HG03097 (cell line): Measurements from ENCODE around the gene RNF212B.
A peak's percentile ranks its signal among the peaks of the same experiment; 100 is the strongest.

Source experiments
- ATAC-seq: cut with Tn5 transposase; IDR thresholded peaks from one replicate; pipeline ENCODE4 v1.9.1; 2021; ENCODE audit not compliant: unreplicated experiment, low FRiP score

RNF212B gene

DNA sequence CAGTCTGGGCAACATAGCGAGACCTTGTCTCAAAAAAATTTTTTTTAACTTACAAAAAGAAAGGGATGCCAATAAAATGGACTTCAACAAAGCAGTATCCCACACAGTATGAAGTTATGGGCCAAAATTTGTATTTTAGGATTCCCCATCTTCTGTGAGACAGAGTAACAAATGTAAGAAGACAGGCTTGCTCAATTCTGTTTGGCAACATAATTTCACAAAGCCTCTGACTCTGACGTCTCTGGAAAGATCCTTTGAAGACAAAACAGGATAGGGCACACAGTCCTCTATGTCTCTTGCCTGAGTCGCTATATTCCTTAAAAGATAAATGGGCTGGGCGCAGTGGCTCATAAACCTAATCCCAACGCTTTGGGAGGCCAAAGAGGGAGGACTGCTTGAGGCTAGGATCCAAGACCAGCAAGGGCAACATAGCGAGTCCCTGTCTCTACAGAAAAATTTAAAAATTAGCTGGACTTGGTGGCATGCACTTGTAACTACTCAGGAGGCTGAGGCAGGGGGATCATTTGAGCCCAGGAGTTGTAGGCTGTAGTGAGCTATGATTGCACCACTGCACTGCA lies 49.3 kb downstream of the RNF212B start:
- no peak for ATAC-seq

DNA sequence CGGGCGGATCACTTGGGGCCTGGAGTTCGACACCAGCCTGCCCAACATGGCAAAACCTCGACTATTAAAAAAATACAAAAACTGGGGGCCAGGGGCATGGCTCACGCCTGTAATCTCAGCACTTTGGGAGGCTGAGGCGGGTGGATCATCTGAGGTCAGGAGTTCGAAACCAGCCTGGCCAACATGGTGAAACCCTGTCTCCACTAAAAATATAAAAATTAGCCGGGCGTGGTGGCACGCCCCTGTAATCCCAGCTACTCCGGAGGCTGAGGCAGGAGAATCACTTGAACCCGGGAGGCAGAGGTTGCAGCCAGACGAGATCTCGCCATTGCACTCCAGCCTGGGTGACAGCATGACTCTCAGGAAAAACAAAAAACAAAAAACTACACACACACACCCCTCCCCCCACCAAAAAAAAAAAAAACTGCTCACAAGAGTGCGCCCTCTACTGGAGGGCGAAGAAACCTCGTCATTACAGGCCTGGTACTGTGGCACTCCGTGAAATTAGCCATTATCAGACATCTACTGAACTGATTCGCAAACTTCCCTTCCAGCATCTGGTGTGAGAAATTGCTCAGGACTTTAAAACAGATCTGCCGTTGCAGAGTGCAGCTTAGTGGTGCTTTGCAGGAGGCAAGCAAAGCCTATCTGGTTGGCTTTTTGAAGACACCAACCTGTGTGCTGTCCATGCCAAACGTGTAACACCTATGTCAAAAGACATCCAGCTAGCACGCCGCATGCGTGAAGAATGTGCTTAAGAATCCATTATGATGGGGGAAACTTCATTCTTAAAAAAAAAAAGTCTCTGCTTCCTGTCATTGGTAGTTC lies 57.2 kb downstream of the RNF212B start:
- ATAC-seq = no peak

DNA sequence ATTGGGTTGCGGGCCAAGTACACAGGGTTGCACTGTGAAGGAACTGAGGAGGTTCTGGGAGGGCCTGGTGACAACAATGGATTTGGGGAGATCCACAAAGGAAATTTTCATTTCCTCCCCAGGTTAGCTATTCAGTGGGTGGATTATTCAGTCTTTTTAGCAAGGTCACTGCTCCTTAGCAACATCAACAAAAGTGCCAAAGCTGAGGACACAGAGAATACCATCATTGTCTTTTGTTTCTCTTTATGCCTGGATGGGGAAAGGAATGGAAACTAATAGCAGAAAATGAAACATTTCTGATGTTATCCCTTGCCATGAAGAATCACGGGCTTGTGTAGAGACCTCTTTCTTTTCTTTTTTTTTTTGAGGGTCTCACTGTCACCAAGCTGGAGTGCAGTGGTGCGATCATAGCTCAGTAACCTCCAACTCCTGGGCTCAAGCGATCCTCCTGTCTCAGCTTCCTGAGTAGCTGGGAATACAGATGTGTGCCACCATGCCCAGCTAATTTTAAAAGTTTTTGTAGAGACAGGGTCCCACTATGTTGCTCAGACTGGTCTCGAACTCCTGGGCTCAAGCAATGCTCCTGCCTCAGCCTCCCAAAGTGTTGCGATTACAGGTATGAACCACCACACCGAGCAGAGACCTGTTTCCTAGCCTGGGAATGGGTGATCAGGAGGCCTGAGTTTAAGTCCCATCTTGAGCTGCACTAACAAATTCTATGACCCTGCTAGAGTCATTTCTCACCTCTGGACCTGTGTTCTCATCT lies 58.5 kb downstream of the RNF212B start:
- no peak for ATAC-seq

DNA sequence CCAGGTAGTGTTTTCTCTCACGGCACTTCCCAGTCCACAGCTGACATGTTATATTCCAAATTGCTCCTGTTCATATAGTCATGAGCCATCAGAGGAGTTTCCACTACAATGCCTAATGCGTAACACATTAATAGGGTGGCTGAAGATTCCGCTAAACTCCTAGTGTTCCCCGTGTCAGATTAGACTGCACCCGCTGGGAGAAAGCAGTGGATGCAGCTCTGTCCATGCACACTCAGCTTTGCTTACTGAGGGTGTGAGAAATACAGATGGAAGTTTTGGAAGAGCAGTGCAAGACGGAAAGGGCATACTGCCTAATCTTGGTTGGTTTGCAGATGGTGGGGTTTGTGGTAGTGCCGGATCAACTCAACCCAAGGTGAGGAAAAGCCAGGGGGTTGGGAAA lies 59.4 kb downstream of the RNF212B start:
- no peak for ATAC-seq

DNA sequence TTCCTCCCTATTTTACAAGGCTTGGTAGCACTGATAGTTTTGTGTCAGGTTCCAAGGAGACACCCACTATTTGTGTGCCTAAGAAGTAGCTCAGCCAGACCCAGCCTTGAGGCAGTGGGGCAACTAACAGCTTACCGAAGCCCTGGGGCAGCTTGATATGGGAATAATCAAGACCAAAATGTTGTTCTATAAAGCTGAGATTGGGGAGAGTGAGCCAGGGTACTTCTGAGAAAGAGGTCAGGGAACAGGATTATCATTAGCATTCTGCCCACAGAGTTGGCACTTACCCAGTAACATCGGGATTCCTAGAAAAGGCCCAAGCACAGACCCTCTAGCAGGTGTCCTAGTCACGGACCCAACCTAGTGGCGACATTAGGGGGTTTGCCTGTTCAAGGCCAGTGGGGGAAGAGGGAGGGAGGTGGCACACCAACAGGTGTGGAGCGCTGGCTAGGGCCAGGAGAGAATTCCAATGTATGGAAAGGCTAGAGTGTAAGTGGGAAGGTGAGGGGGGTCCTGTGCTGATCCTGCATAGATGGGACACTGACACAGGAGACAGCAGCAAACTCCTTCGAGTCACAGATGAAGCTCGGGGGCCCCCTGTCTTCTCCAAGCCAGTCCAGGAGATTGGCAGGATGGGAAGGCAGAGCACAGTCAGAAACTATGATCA lies 60.0 kb downstream of the RNF212B start:
- no peak for ATAC-seq

DNA sequence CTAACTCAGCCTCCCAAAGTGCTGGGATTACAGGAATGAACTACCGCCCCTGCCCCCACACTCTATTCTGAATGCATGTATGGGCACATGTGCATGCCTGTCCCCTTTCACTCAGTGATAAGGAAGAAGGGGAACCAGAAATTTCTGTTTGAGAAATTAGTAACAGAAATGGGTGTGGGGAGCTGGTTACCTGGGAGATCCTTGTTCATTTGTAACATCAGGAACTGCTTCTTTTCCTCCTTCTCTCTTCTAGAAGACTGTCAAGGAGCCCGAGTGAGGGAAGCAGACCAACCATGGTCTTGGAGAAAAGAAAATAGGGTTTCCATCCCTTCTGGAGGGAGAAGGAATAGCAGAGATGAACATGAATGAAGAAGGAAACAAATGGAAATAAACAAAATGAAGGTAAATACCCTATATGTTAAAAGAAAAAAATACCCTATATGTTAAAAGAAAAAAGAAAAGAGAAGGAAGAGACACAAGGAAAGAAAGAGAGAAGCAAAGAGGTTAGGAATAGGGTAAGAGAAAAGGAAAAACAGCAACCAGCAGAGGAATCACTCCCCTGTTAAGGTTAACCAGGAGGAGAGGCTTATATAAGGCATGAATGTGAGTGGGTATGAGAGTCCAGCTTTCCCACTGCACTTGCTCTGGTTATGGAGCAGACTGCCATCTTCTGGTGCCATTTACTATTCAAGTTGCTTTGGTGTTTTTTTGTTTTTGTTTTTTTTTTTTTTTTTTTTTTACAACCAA lies 61.6 kb downstream of the RNF212B start:
- no peak for ATAC-seq

DNA sequence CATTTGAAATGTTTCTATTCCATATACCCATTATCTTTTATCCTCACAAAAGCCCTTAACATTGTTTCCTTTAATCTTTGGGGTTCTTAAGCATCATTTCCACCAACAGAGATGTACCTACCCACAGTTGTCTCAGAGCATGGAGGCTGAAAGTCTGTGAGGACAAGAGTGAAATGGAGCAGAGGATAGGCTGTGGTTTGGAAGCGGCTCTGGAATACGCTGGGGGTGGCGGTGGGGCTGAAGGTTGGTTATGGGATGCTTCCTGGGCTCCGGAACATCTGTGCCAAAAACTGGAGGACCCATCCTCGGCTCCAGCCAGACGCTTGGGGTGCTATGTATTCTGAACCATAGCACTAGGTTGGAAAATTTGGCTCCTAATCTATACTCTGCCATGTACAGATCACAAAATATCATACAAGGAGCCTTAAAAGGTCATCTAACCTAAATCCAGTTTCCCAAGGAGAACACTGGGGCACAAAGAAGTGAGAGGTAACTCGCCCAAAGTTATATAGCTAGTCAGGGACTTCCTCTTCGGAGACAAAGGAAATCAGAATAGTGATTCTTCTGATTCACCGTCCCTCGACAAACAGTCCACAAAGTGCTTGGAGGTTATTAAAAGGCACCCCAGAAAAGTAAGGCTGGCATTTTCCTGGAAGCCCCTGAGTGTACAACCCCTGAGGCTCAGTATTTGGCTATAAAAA lies 62.4 kb downstream of the RNF212B start:
- no peak for ATAC-seq

DNA sequence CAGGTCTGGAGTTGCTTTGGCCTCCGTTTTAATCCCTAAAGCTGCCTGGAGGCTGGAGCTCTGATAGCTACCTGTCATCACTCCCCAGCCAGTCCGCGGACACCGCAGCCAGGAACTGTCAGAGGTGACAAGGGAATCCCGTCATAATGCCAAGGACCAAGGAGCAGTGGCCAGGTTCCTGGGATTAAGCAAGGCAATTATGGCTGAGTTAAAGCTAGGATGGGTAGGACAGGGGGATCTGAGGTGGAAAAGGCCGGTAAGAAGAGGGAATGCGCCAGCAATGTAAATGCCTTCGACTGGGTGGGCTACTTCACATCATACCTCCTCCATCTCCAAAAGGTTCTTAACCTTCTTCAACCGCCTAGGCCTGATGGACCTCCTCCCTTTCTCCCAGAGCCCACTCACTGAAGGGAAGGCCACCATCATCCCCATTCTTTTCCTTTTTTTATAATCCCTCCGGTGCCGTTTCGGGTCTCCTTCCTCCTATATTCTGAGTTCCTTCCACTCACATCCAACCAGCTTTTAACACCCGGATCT lies 63.0 kb downstream of the RNF212B start:
- no peak for ATAC-seq

DNA sequence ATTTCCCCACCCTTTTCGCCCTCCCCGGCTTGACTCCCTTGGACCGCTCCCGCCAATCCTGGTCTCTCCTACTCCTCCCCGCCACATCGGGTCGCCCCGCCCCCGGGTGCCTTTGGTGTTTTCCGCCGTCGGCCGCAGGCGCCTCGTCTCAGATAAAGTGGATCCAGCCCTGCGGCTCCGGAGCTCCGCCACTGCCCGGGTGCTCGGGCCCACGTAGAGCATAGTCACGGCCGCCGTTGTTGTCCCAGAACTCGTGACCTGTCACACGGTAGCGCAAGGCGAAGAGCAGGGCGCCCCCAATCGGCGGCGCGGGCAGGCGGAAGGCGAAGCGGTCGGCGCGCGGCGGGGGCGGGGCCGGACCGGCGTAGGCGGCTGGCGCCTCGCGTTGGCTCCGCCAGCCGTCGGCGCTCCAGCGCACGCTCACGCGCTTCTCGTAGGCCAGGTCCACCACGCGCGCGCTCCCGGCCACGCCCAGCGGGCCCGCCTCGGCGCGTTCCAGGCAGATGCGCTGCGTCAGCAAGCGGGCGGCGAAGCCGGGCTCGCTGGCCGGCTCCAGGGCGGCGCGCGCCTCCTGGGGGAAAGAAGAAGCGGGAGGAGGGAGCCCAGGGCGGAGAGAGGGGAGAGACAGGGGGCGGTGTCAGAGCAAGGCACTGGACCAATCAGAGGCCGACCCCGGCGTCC lies 63.7 kb downstream of the RNF212B start:
- ATAC-seq = peak; percentile 80

DNA sequence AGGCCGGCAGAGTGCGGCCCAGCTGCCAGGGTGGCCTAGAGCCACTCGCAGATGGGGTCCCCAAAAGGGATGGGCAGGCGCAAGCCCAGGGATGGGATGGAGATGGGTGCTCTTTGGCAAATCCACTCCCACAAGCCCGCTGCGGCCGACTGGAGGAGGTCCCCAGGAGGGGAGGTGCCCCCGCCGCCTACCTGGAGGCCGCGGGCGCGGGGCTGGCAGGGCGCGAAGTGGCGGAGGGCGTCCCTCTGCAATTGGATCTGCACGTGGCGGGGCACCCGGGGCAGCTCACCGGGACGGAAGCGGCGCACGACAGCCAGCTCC lies 64.2 kb downstream of the RNF212B start:
- peak; percentile 12 for ATAC-seq

DNA sequence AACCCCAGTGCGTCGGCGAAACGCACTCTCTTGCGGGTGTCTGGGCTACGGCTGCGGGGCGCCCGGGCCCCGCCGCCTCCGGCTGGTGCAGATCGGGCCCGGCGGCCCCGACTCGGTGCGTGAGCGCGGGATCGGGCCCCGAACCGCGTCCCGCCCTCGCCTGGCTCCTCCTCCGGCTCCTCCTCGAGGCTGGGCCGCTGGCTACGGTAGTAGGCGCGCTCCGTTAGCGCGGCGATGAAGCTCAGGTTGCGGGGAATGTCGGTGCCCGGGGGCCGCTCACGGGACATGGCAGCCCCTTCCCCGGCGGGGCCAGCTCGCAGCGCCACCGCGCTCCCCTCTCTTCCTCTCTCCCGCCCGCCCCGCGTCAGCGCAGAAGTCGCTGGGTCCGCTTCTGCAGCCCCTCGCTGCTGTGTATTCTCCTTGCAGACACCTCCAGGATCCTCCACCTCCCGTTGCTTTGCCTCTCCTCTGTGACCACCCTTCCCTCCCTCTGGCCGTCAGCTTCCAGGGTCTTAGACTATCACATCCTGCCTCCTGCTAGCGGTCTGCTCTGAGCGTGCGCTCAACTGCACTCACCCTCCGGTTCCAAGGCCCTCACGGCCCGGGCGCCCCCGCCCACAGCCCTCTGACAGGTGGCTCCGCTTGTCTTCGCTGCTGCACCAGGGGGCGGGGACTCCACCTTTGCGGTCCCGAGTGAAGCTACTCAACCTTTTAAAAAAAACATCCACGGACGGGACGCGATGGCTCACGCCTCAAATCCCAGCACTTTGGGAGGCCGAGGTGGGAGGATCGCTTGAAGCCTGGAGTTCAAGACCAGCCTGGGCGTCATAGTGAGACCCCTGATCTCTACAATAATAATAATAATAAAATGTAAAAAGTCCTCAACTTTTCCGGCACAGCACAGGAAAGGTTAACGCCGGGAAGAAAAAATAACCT lies 64.8 kb downstream of the RNF212B start, which contains the start of gene PPP1R3E:
Gene PPP1R3E, minus strand, starts transcription at position 570 of the 936 bp plus-strand sequence. Its CDS starts 283 bp downstream, at position 287.
- ATAC-seq = peak; percentile 29

DNA sequence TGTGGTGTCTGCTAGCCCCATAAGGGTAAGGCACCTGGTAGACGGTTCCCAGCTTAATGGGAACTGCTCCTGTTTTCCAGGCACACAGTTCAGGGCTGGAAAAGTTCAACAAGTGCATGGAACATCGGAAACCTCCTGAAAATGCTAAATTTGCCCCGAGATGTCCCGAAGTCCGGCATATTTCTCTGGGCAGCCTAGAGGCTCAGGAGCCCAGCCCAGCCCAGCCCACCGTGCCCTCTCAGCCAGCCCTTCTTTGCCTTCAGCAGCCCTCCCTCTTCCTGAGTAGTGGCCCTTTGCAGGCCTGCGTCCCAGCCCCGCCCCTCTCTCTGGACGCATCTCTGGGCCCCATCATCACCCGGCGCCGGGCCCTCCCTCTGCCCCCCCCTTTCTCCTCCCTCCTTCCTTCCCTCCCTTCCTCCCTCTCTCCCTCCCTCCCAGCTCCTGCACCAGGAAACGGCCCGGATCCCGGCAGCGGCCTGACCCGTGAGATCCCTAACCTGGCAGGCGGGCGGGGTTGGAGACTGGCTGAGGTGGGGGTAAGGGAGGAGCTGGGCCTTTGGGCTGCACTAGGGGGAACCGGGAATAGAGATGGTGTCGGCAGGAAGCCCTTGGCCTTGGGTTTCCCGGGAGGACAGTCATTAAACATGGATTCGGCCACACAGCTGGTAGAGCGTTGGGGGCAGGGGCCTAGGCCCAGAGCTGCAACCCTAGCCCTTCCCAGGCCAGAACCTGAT lies 68.8 kb downstream of the RNF212B start, which contains the start of gene BCL2L2:
Gene BCL2L2, plus strand, starts transcription at position 422 of the 734 bp plus-strand sequence. CDS start 935 bp downstream, outside the sequence.
- no peak for ATAC-seq

DNA sequence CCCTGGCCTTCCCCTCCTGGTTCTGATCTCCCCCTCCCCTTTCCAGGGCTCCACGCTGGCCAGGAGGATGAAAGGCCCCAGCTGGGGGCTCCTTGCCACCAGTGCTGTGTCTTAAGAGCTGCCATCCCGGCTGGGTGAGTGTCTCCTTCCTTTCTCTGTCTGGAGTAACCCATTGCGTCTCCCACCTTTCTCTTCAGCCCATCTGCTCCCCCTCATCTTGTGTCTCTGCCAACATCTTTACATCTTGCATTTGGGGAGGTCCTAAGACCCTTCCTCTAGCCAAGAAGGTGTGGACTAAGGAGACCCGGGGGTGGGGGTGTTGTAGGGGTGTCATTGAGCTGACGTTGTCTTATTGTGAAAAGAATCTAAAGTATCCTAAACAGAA lies 69.4 kb downstream of the RNF212B start:
- no peak for ATAC-seq

DNA sequence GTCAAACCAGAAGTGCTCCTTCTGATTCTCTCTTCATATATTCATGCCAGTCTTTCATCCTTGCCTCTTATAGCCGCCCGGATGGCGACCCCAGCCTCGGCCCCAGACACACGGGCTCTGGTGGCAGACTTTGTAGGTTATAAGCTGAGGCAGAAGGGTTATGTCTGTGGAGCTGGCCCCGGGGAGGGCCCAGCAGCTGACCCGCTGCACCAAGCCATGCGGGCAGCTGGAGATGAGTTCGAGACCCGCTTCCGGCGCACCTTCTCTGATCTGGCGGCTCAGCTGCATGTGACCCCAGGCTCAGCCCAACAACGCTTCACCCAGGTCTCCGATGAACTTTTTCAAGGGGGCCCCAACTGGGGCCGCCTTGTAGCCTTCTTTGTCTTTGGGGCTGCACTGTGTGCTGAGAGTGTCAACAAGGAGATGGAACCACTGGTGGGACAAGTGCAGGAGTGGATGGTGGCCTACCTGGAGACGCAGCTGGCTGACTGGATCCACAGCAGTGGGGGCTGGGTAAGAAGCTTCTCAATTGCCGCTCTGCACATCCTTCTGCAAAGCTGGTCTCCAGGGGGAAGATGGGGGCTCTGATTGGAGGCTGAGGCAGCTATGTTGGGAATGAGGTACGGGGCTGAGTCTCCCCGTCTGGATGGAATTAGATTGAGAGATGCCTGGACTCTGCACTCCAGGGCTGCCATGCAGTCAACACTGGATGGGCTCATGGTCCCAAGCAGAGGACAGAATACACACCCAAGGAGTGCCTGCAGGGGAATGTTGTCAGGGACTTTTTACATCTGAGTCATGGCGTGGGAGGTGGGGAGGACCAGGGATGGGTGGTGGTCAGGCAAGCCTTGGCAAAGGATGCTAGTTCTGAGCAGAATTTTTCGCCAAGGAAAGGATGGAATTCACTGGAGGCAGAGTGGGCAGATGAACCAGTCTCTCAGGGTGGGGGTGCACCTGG lies 70.2 kb downstream of the RNF212B start:
- ATAC-seq = no peak

DNA sequence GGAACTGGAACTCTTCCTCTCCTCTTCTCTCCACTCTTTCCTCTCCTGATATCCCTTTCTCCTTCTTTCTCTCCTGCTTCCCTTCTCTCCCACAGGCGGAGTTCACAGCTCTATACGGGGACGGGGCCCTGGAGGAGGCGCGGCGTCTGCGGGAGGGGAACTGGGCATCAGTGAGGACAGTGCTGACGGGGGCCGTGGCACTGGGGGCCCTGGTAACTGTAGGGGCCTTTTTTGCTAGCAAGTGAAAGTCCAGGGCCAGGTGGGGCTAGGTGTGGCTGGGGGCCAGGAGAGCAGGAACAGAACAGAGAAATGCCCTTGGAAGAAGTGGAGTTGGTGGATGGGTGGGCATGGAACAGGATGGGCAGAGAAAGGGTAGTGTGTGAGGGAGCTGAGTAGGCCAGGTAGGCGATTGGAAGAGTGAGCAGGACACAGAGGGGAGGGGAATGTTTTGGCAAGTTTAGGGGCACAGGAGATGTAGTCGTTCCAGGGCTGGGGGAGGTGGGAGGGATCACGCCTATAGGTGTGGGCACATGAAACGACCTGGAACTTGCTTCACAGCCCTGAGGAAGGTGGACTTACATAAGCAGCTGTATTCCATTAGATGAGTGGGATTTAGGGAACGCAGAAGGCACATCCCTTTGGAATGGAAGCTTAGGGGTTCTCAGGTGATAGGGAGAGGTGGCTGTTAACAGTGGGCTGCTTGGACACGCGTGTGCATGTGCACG lies 71.1 kb downstream of the RNF212B start:
- ATAC-seq = no peak
